MM.1S (cell line): ENCODE data around the gene NAT9.

ENCODE experiments used
- DNase-seq: peaks from one replicate; pipeline ENCODE4 v3.0.0-alpha.2; 2015
- H2AFZ ChIP-seq: fragments of 300-600 bp; sonication (generic); 2 replicates; pipeline ENCODE4 v1.6.0; 2016; ENCODE audit warnings: antibody characterized with exemption, low read length
- H3F3A ChIP-seq: fragments of 300-600 bp; sonication (generic); 2 replicates; pipeline ENCODE4 v1.6.1; 2016; ENCODE audit warnings: mild to moderate bottlenecking, antibody characterized with exemption, low read length, moderate library complexity, mixed read lengths; ENCODE audit not compliant: insufficient read depth
- H3K27ac ChIP-seq: fragments of 300-600 bp; sonication (generic); 2 replicates; pipeline ENCODE4 v1.5.1; 2016; ENCODE audit warnings: mild to moderate bottlenecking, low read length
- H3K27me3 ChIP-seq: fragments of 300-600 bp; sonication (generic); replicated peaks from 2 replicates; pipeline ENCODE4 v1.6.0; 2016; ENCODE audit warnings: low read length; ENCODE audit not compliant: insufficient read depth
- H3K36me3 ChIP-seq: fragments of 300-600 bp; sonication (generic); replicated peaks from 2 replicates; pipeline ENCODE4 v1.6.1; 2016; ENCODE audit warnings: mild to moderate bottlenecking, low read length, mixed read lengths; ENCODE audit not compliant: insufficient read depth
- H3K4me1 ChIP-seq: fragments of 300-600 bp; sonication (generic); 2 replicates; pipeline ENCODE4 v1.6.1; 2016; ENCODE audit warnings: low read length, mixed read lengths
- H3K4me2 ChIP-seq: fragments of 300-600 bp; sonication (generic); 2 replicates; pipeline ENCODE4 v1.6.0; 2016; ENCODE audit warnings: low read depth, low read length
- H3K4me3 ChIP-seq: fragments of 300-600 bp; sonication (generic); 2 replicates; pipeline ENCODE4 v1.5.1; 2016; ENCODE audit warnings: low read length, mixed read lengths
- H3K79me2 ChIP-seq: fragments of 300-600 bp; sonication (generic); 2 replicates; pipeline ENCODE4 v1.6.1; 2016; ENCODE audit warnings: mixed run types, low read length, mixed read lengths
- H3K9ac ChIP-seq: fragments of 300-600 bp; sonication (generic); 2 replicates; pipeline ENCODE4 v1.6.1; 2016; ENCODE audit warnings: low read length, mixed read lengths
- H3K9me2 ChIP-seq: fragments of 300-600 bp; sonication (generic); replicated peaks from 2 replicates; pipeline ENCODE4 v1.6.1; 2016; ENCODE audit warnings: mild to moderate bottlenecking, low read length, mixed read lengths; ENCODE audit not compliant: insufficient read depth
- H3K9me3 ChIP-seq: fragments of 300-600 bp; sonication (generic); replicated peaks from 2 replicates; pipeline ENCODE4 v1.6.1; 2016; ENCODE audit warnings: mild to moderate bottlenecking, low read length, mixed read lengths; ENCODE audit not compliant: insufficient read depth
- H4K20me1 ChIP-seq: fragments of 300-600 bp; sonication (generic); 2 replicates; pipeline ENCODE4 v1.6.1; 2016; ENCODE audit warnings: mild to moderate bottlenecking, low read length, moderate library complexity, mixed read lengths; ENCODE audit not compliant: insufficient read depth
- CTCF ChIP-seq: fragments of 300-600 bp; sonication (generic); IDR thresholded peaks from 2 replicates; pipeline ENCODE4 v1.5.1; 2016; ENCODE audit warnings: antibody characterized with exemption, low read length, mixed read lengths
- EZH2 ChIP-seq: fragments of 300-600 bp; sonication (generic); optimal IDR thresholded peaks from 2 replicates; pipeline ENCODE3; 2017; ENCODE audit warnings: low read depth, mild to moderate bottlenecking, antibody characterized with exemption, low read length, mixed read lengths
- EZH2phosphoT487 ChIP-seq: fragments of 300-600 bp; sonication (generic); IDR thresholded peaks from 2 replicates; pipeline ENCODE4 v1.6.1; 2018; ENCODE audit warnings: antibody characterized with exemption, low read length

The NAT9 gene

GRCh38 chr17:74784125-74784810 is 8.1 kb upstream of the NAT9 start:
- Histone ChIP-seq H3F3A (peaks cover 28% of the 10 kb centered on the region), H3K4me1 (peaks cover 28% of the 10 kb centered on the region), H3K4me3 (peak overlapping the region; percentile 9; the same call in 1 of the 2 replicates), H3K79me2 (peaks cover 30% of the 10 kb centered on the region), H3K9me3 (no peaks in the 10 kb centered on the region), H4K20me1 (no peaks in the 10 kb centered on the region), H3K9ac (no peak overlapping the region), H3K9me2 (no peaks in the 10 kb centered on the region), H3K27ac (peak overlapping the region; percentile 55; the same call in 1 of the 2 replicates), H2AFZ (peak overlapping the region; percentile 10; the same call in 1 of the 2 replicates), H3K36me3 (no peaks in the 10 kb centered on the region), H3K4me2 (peak overlapping the region; percentile 47), H3K27me3 (no peaks in the 10 kb centered on the region)
- DNase-seq, result no peak
- TF ChIP-seq EZH2 (no peak), CTCF (no peak), EZH2phosphoT487 (no peak)

GRCh38 chr17:74782571-74782970 is 6.4 kb upstream of the NAT9 start:
- DNase-seq, result no peak
- Histone ChIP-seq H3K79me2 (peaks cover 42% of the 10 kb centered on the region), H3K4me3 (no peak overlapping the region), H3K4me1 (peaks cover 28% of the 10 kb centered on the region), H3K4me2 (no peak overlapping the region), H3K27me3 (no peaks in the 10 kb centered on the region), H3K27ac (no peak overlapping the region), H3K9me3 (no peaks in the 10 kb centered on the region), H4K20me1 (no peaks in the 10 kb centered on the region), H3K9ac (no peak overlapping the region), H2AFZ (no peak overlapping the region), H3F3A (peaks cover 28% of the 10 kb centered on the region), H3K36me3 (no peaks in the 10 kb centered on the region), H3K9me2 (no peaks in the 10 kb centered on the region)
- no peak for TF ChIP-seq EZH2
- TF ChIP-seq CTCF, result no peak
- TF ChIP-seq EZH2phosphoT487, result no peak

DNA sequence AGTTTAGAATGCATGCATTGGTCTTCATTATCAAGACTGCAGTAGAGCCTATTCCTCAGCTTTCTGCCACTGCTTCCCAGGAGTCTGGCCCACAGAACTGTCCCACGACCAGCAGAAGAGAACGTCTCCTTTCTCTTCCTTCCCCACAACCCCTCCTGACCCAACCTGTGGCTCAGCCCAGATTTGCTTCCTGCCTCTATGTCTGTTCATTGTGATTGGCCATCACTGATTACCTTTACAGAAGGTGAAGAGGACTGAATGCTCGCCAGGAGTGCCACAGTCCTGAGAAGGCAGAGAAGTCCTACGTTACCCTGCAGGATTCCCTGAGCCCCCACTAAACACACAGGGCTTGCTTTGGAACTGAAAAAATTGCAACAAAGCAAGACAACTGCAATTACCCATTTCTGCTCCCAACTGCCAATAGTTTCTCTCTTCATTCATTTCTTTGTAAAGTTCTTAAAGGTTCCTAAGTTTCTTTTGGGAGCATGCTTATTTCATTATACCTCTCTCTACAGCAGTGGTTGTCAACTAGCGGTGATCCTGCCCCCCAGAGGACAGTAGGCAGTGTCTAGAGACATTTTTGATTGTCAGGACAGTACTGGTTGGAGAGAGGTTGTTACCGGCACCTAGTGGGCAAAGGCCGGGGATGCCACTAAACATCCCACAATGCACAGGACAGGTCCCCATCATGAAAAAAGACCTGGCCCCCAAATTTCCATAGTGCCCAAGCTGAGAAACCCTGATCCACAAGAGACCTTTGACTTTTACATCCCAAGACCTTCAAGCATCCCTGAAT is 4.5 kb upstream of the NAT9 start:
- Histone ChIP-seq H3K9me2 (no peaks in the 10 kb centered on the region), H3K4me3 (no peak overlapping the region), H3K9me3 (no peaks in the 10 kb centered on the region), H4K20me1 (no peaks in the 10 kb centered on the region), H3K79me2 (peaks cover 53% of the 10 kb centered on the region), H3F3A (peaks cover 28% of the 10 kb centered on the region), H3K9ac (no peak overlapping the region), H3K36me3 (no peaks in the 10 kb centered on the region), H3K27ac (no peak overlapping the region), H2AFZ (no peak overlapping the region), H3K27me3 (no peaks in the 10 kb centered on the region), H3K4me1 (peaks cover 31% of the 10 kb centered on the region), H3K4me2 (no peak overlapping the region)
- no peak for TF ChIP-seq EZH2
- TF ChIP-seq EZH2phosphoT487, result no peak
- peak; percentile 85 for TF ChIP-seq CTCF
- DNase-seq, result peak; percentile 70
